Islet precursor cell (in vitro differentiated cells): ENCODE measurements around the gene TSPAN11.

ENCODE experiments used
- DNase-seq: peaks from one replicate; pipeline ENCODE4 v3.0.0-alpha.2; 2018

Gene TSPAN11

DNA sequence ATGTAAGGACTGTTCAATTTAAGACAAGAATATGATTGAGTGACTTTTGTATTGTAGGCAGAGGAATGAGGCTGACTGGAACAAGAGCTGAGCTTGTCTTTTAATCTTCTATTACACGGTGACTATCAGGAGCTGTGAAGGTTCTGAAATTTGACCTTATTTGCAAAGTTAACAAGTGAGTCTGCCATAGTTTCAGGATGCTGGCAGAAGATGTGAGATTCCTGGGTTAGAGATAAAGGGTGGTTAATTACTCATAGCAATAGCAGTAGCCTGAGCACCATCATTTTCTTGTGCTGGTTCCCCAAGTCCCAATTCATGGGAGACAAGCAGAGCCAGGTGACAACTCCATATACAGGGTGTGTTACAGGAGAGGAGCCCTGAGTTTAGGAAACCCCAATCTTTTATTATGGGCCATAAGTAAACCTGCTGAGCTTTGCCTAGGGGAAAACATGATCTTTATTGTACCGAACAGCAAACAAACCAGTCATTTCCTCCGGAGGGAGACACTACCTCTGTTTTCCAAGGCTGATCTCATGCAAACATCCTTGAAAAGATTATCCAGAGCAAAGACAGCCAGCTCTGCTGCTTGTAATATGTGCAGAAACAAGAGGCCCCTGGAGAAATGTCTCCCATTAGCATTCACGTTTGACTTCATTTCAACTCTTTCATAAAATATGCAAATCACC, 95.4 kb downstream of the TSPAN11 start:
- peak; percentile 51 for DNase-seq

DNA sequence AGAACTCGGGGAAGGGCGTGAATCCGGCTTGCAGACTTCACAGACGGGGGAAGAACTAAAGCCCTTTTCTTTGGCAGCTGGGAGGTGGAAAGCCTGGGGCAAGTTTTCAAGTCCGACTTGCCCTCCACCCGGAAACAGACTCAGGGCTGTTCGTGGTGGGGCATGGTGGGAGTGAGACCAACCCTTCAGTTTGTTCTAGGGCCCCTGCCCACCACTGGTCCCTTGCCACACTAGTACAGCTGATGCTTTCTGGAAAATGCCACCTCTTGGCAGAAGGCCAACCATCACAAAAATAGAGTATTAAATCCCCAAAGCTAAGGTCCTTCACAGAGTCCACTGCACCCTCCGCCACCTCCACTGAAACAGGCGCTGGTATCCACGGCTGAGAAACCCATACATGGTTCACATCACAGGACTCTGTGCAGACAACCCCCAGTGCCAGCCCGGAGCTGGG, 96.8 kb downstream of the TSPAN11 start:
- DNase-seq, result peak; percentile 50

DNA sequence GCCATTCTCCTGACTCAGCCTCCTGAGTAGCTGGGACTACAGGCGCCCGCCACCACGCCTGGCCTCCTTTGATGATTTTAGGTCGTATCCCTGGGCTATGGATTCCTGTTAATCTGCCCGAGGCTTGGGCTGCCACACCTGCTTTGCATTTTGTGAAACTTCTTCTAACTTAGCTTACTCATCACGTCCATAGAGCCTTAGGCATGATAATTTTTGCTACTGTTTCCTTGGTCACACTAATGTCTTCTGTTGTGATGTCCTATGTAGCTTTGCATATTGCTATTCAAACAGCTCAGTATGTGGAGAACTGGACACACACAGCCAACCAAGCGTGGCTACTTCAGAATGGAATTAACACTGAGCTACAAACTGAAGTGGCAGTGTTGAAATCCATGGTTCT, 99.7 kb downstream of the TSPAN11 start:
- peak; percentile 47 for DNase-seq

DNA sequence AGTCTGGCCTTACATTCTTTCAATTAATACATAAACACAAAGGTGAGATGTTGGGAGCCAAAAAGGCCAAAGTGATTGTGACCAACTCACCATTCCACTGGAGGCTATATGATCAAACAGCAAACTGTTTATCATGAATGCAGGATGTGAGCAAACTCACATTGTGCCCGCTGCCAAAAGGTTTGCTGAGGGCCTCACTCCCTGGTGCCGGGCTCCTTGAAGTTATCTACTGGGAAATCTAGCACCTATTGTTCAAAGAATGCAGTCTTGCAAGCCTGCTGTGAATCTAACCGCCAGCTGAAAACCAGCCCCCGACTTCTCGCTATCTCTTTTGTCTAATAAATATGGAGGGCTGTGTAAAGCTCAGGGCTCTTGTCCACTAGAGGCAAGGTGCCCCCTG, 100.5 kb downstream of the TSPAN11 start:
- peak; percentile 53 for DNase-seq

DNA sequence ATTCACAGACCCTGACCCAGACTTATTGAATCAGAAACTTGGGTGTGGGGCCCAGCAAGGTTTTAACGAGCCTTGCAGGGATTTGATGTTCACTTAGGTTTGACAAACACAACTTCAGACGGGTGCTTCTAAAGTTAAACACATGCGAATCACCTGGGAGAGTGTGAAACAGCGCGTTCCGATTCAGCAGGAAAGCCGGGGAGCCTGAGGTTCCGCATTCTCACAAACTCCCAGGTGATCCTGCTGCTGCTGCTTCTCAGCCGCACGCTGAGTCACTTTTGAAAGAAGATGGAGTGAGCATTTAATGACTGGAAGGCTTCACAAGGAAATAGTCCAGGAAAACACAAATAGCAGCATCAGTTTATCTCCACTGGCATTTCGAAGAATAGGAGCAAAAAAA, 102.9 kb downstream of the TSPAN11 start:
- peak; percentile 64 for DNase-seq

DNA sequence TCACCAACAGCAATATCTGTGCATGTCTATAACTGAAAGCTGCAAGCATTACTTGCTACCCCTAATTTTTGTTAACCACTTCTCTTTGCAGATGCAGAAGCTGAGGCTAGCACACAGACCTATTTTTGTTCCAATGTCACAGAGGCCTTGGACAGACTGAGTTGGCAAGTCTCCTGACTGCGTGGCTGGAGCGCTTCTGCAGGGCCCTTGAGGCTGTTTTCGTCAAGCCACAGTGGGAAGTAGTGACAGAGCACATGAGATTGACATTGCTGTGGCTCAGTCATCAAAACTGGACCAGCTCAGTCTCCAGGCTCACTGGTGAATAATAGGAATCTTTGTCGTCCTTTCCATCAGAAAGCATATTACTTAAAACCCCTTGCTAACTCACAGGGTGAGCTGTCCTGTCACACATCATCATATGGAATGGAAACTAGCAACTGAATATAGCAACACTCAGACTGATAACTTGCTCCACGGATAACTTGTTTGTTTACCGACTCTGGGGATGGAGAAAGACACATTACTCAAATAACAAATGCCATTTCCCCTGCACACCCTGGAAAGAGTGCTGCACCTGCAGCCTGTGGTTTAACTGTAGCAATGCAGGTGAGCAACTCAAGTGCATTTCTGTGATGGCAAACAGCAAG, 103.5 kb downstream of the TSPAN11 start:
- DNase-seq, result peak; percentile 62

DNA sequence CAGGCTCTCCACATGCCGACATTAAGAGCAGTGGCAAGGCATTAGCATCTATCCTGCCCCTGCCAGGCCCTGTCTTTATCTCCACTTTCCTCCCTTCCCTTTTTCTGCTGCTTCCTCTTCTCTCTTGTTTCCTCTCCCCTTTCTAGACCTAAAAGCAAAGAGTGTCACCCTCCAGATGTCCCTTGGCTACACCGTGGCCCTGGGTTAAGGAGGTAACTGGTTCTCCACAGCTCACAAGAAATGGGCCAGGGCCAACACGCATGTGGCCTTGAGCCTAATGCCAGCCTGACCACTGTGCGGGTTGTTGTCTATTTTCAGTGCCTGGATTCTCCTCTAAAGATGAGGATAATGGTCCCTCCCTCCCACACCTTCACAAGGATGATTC, 105.4 kb downstream of the TSPAN11 start:
- DNase-seq, result no peak

DNA sequence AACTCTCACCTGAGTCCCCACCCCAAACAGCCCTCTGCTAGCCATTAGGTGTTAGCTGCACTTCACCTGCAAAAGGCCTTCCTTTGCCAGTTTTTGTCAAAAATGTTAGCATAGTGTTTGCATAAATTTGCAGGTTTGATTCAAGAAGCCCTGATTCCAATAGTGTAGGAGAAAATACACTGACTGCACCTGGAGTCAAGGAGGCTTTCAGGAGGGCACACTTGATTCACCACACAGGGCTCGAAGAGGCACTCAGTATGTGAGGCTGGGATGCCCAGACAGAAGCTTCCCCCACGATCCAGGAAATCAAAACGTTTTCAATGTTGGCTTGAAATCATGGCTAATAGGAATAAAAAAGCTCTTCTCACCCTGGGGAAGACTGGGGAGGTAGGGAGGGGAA, 106.6 kb downstream of the TSPAN11 start:
- DNase-seq, result no peak

DNA sequence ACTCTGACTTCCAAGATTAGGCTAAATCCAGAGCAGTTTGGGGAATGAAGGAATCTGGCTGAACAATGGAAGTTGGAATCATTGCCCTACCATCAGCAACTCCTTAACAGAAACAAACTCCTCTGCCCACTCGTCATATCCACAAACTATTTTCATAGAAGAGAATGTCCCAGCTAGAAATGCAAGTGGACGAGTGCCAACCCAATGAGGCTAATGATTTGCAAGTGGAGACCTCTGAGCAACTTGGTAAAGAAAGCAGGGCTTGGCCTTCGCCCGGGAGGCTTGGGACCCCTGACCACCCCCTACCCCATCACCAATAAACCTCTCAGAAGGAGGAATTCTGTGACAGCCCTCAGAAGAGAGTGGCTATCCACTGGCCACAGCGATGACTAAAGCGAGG, 107.1 kb downstream of the TSPAN11 start:
- DNase-seq, result no peak

DNA sequence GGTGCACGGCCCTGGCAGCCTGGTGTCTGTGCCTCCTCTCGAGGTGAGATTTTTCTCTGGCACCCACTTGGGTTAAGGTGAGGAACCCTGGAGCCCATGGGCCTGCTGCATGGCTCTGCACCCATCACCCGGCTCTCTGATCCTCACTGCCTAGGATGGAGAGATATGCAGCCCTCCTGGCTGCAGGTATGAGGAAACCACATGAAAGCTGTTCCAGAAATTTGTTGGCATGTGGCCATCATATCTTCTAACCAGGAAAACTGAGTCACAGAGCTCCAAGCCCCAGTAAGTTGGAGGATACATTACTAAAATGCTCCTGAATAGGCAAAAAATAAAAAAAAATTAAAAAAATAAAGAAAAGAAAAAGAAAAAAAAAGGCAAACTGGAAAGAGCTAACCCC, 107.8 kb downstream of the TSPAN11 start:
- no peak for DNase-seq

DNA sequence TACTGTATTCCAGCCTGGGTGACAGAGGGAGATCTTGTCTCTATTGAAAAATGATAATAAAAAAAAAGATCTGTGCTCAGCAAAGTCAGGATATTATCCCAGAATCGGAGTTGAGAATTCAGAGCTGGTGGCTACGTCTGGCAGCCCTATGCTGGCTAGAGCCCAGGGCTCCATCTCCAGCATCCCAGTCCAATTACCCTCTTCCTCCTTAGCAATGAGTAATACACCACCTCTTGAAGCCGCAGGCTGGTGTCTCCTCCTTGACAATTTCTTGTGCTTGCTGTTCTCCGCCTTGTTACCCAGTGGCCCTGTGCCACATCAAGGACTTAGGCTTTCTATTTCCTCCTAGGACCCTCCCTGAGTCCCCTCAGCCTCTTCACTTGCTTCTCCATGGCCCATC, 108.7 kb downstream of the TSPAN11 start:
- no peak for DNase-seq

DNA sequence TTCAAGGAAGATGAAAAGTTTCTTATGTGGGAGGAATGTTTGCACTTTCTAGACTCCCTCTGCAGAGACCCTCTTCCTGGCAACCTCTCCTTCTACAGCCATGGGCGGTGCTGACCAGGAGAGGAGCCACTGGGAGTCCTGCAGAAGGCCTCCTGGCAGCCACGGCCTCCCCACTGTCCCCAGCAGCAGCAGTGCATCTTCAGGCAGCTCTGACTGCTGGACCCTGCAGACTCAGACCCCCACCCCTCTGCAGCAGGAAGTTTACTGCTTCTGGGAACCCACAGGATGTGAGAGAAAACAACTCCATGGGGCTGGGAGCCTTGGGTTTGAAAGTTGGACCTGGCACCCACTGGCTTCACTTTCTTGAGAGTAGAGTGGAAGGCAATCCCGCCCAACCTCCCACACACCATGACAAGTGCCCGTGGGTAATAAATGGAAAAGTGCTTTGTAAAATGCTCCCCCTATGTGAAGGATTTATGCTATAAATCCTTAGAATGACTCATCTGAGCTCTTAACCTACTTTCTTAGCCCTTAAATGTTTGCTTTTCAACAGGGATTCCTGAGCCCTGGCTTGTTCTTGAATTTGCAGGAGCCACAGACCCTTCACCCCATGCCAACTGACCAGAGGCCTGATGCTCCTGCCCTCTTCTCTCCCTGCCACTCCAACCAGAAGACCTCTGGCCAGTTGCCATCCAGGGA, 109.6 kb downstream of the TSPAN11 start:
- no peak for DNase-seq

DNA sequence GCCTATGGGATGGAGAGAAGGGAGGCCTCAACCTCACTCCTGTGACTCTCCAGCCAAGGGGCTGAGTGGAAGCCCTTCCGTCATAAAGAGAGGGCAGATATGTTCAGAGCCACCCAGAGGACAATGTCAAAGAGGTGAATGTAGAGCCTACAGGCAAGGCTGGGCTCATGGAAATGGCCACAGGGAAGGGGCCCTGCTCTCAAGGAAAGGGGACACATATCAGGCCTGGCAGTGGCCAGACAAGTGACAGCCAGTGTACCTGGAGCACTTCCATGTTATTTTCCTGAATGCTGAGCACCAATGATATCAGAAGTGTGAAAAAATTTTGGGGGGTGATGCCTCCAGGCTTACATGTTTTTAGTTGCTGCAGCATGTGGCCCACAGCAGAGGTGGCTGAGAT, 110.5 kb downstream of the TSPAN11 start:
- DNase-seq, result no peak

DNA sequence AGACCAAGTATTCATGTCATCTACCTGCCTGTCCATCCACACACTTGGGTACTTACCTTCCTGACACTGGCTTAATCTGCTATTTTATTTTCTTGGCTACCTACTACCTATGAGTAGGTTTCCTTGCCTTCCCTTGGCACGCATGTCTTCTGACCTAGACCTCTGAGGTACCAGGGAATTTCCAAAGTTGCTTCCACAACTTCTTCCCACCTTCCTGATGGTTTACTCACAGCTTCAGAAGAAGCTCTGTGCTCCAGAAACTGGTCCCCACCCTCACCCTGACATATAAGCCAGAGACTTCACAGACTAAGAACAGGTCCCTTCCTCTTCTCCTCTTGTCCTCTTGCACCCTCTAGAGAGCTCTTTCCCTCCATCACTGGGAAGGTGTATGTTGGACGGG, 111.4 kb downstream of the TSPAN11 start:
- DNase-seq, result peak; percentile 24

DNA sequence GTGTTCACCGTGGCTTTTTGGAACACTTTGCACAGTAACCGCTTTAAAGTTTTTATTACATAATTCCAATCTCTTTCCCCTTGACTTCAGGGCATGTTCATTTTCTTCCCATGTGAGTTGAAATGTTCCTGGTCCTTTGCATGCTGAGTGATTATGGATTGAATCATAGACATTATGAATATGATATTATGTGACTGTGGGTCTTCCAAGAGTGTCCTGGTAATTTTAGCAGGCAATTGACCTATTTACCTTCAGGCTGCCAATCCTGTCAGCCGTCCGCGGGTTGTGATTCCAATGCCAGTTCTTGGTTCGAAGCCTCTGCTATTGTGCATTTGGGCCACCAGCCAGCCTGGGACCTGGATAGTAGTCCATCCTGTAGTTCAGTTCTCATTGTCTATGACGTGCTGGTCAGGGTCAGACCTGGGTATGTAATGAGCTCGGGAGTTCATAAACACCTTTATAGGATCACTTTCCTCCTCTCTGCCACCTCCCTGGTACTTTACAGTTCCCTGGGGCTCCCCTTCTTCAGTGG, 114.6 kb downstream of the TSPAN11 start:
- DNase-seq, result no peak
